ENCODE data around the gene IRAK1BP1. TPM values are rescaled to one million over a fixed set of nuclear protein-coding genes. Genes with fewer than 3 reads are reported as not detected.

IRAK1BP1 gene
- total RNA-seq, 2 donors from 2014 or later: 5.0 to 6.3 TPM

DNA sequence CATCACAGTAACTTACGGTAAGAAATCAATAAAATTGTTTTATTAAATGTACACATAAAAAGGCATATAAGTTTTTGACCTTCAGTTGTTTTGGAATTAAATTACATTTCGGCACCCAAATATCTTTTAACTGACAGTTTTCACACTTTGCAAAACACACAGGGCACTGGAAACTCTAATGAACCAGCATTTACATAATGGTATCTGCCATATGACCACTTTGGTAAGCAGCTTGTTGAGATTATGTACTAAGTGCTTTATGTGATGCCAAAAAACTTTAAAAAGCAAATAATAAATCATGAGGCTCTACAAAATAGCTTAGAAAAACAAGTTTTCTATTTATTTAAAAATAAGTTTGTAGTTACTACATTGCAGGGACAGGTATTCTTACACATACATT is 68.2 kb downstream of the IRAK1BP1 start:
- intact Hi-C loops (cut with DNase I): no loop called here
- Histone ChIP-seq H3K27me3 (replicated peaks; ENCODE audit: insufficient read depth) (no peaks in the 10 kb centered on the region), H3K36me3 (no peaks in the 10 kb centered on the region), H3K27ac (no peak overlapping the region), H3K9me3 (no peaks in the 10 kb centered on the region), H3K4me3 (no peak overlapping the region), H3K4me1 (replicated peaks) (no peaks in the 10 kb centered on the region)
- TF ChIP-seq POLR2AphosphoS5 (IDR thresholded peaks at IDR 0.05) (no peak), POLR2A (IDR thresholded peaks at IDR 0.05) (no peak)
- TF ChIP-seq, protein P1, sequence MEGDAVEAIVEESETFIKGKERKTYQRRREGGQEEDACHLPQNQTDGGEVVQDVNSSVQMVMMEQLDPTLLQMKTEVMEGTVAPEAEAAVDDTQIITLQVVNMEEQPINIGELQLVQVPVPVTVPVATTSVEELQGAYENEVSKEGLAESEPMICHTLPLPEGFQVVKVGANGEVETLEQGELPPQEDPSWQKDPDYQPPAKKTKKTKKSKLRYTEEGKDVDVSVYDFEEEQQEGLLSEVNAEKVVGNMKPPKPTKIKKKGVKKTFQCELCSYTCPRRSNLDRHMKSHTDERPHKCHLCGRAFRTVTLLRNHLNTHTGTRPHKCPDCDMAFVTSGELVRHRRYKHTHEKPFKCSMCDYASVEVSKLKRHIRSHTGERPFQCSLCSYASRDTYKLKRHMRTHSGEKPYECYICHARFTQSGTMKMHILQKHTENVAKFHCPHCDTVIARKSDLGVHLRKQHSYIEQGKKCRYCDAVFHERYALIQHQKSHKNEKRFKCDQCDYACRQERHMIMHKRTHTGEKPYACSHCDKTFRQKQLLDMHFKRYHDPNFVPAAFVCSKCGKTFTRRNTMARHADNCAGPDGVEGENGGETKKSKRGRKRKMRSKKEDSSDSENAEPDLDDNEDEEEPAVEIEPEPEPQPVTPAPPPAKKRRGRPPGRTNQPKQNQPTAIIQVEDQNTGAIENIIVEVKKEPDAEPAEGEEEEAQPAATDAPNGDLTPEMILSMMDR (IDR thresholded peaks at IDR 0.05): no peak
- 90% methylated on average over 2 of the region's 2 CpGs for WGBS
- no peak for DNase-seq (ENCODE audit: low spot score)

DNA sequence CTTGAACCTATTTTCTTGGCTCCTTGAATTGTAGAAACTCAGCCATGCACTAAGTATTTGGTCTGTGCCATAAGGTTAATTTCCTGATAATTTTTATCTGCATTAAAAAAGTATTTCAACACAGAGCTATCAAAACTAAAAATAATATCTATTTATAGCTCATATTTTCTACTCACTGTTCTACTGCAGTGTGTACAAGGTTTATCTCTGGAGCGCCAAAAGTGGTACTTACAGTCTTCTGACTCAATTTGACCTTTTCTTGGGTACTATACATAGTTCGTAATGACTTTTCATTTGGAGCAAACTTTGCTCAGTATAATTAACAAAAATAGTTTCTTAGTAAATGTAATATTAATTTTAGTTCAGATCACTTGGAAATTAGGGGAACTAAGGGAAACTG is 69.2 kb downstream of the IRAK1BP1 start:
- no peak overlapping the region for H3K27ac ChIP-seq
- H3K4me3 ChIP-seq: no peak overlapping the region
- H3K9me3 ChIP-seq: no peaks in the 10 kb centered on the region
- intact Hi-C loops (cut with DNase I): no loop called here
- H3K27me3 ChIP-seq (replicated peaks; ENCODE audit: insufficient read depth): no peaks in the 10 kb centered on the region
- 95% methylated on average over 2 of the region's 2 CpGs for WGBS
- no peak for DNase-seq (ENCODE audit: low spot score)
- H3K4me1 ChIP-seq (replicated peaks): no peaks in the 10 kb centered on the region
- TF ChIP-seq, protein P1 (IDR thresholded peaks at IDR 0.05): no peak
- TF ChIP-seq POLR2A (IDR thresholded peaks at IDR 0.05) (no peak), POLR2AphosphoS5 (IDR thresholded peaks at IDR 0.05) (no peak)
- H3K36me3 ChIP-seq: no peaks in the 10 kb centered on the region

DNA sequence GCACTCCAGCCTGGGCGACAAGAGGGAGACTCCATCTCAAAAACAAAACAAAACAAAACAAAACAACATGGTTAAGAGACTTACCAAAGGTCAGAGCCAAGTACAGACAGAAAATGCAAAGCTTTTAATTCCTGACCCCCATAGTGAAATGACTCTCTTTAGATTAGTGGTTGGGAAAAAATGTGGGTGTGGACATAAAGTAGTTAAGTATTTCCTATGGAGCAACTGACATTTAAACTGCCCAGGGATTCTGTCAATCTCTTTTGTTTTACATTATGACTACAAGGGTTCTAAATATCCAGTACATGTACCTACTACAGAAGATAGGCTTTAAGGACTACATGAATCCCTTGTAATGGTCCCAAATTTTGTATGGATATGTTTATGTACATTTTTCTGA is 75.1 kb downstream of the IRAK1BP1 start:
- Histone ChIP-seq H3K36me3 (peaks cover 4% of the 10 kb centered on the region in 2 donors), H3K4me3 (no peak overlapping the region), H3K9me3 (no peaks in the 10 kb centered on the region), H3K27ac (no peak overlapping the region), H3K27me3 (replicated peaks; ENCODE audit: insufficient read depth) (no peaks in the 10 kb centered on the region), H3K4me1 (replicated peaks) (no peaks in the 10 kb centered on the region)
- intact Hi-C loops (cut with DNase I): no loop called here
- 100% methylated on average over 1 of the region's 1 CpG for WGBS
- TF ChIP-seq POLR2AphosphoS5 (IDR thresholded peaks at IDR 0.05) (no peak), POLR2A (IDR thresholded peaks at IDR 0.05) (no peak)
- TF ChIP-seq, protein P1 (IDR thresholded peaks at IDR 0.05): no peak
- DNase-seq (ENCODE audit: low spot score): no peak

GRCh38 chr6:78947529-78947928 is 80.2 kb downstream of the IRAK1BP1 start:
- Histone ChIP-seq H3K36me3 (peaks cover 0 to 4% of the 10 kb centered on the region in 2 donors), H3K4me3 (no peak overlapping the region), H3K9me3 (no peaks in the 10 kb centered on the region), H3K27ac (no peak overlapping the region), H3K27me3 (replicated peaks; ENCODE audit: insufficient read depth) (no peaks in the 10 kb centered on the region), H3K4me1 (replicated peaks) (no peaks in the 10 kb centered on the region)
- 61% methylated on average over 2 of the region's 2 CpGs for WGBS
- intact Hi-C loops (cut with DNase I): no loop called here
- TF ChIP-seq POLR2A (IDR thresholded peaks at IDR 0.05) (no peak), POLR2AphosphoS5 (IDR thresholded peaks at IDR 0.05) (no peak)
- TF ChIP-seq, protein P1 (IDR thresholded peaks at IDR 0.05): no peak
- no peak for DNase-seq (ENCODE audit: low spot score)

GRCh38 chr6:78947962-78948361 is 80.6 kb downstream of the IRAK1BP1 start:
- DNase-seq (ENCODE audit: low spot score): no peak
- Histone ChIP-seq H3K36me3 (peaks cover 0 to 4% of the 10 kb centered on the region in 2 donors), H3K27ac (no peak overlapping the region), H3K9me3 (no peaks in the 10 kb centered on the region), H3K4me1 (replicated peaks) (no peaks in the 10 kb centered on the region), H3K27me3 (replicated peaks; ENCODE audit: insufficient read depth) (no peaks in the 10 kb centered on the region), H3K4me3 (no peak overlapping the region)
- 85% methylated on average over 2 of the region's 2 CpGs for WGBS
- intact Hi-C loops (cut with DNase I): no loop called here
- TF ChIP-seq POLR2A (IDR thresholded peaks at IDR 0.05) (no peak), POLR2AphosphoS5 (IDR thresholded peaks at IDR 0.05) (no peak)
- TF ChIP-seq, protein P1 (IDR thresholded peaks at IDR 0.05): no peak

Data from prostate gland (tissue), 2 donors.